Measurements from ENCODE around the gene ITPRIPL1. TPM values are rescaled to one million over a fixed set of nuclear protein-coding genes. Genes with fewer than 3 reads are reported as not detected.

The ITPRIPL1 gene
- total and polyA plus RNA-seq, 2 of the 8 experiments (the other 6 are each of a cell fraction or from before 2014, with no cell fraction given): 10.6 to 16.1 TPM

- H3K27me3 ChIP-seq (replicated peaks in 1 of 4; ENCODE audit: control insufficient read depth in 3 of 4, extremely low read depth in 1 of 4, insufficient read depth in 3 of 4, low read length in 3 of 4): no peaks in the 10 kb centered on the region
- no peak for FAIRE-seq
- ChIA-PET CTCF (ENCODE audit: partially characterized antibody) (interaction anchor here (1.0 to 1.1 kb wide), 2 partner anchors 67 to 166 kb away, joined by 3 read pairs; no protein-coding TSS in a partner anchor), POLR2A (ENCODE audit: partially characterized antibody) (interaction anchor here (1.2 to 1.4 kb wide), 3 partner anchors 15 to 31 kb away, joined by 3 to 4 read pairs (median 3); no protein-coding TSS in a partner anchor)
- H2AFZ ChIP-seq (ENCODE audit: low read length): no peak overlapping the region
- peaks cover 13% of the 10 kb centered on the region; the same call in 1 of the 2 replicates for H3K79me1 ChIP-seq (ENCODE audit: low read depth, low read length)
- H3K4me1 ChIP-seq (replicated peaks in 1 of 4; ENCODE audit: control insufficient read depth in 3 of 4, insufficient read depth in 4 of 4, low read length in 3 of 4): peaks cover 2 to 5% (median 3%) of the 10 kb centered on the region in 4 experiments; a peak in 5 of 7 replicates
- 86% methylated on average over 9 of the region's 9 CpGs; no CpG with 5 or more reads in 1 of the 2 experiments for WGBS, 2 experiments (ENCODE audit: extremely low coverage in 1 of 2, insufficient coverage in 1 of 2, insufficient read length in 1 of 2, insufficient replicate concordance in 2 of 2, low coverage in 1 of 2, low lambda C conversion rate in 2 of 2, missing lambda C conversion rate in 1 of 2)
- no peak overlapping the region for H2BK15ac ChIP-seq (ENCODE audit: low read length)
- H4K91ac ChIP-seq (replicated peaks; ENCODE audit: insufficient read length, low read length): no peak overlapping the region
- no peak overlapping the region for H3K18ac ChIP-seq (ENCODE audit: extremely low read depth, low read length)
- H2AK5ac ChIP-seq (ENCODE audit: low read depth, low read length): no peak overlapping the region
- no peak overlapping the region for H3K4me2 ChIP-seq (ENCODE audit: insufficient read depth in 1 of 2, low read depth in 2 of 2, low read length in 2 of 2)
- no peaks in the 10 kb centered on the region for H3K9me3 ChIP-seq (ENCODE audit: insufficient read depth in 2 of 2, low read depth in 1 of 2, low read length in 1 of 2)
- H3K27ac ChIP-seq (ENCODE audit: low read depth, low read length): no peak overlapping the region
- no peak overlapping the region for H3K56ac ChIP-seq (replicated peaks; ENCODE audit: insufficient read length, low read depth, low read length)
- H3K23me2 ChIP-seq (ENCODE audit: low read depth, low read length): peaks cover 7% of the 10 kb centered on the region
- no peak overlapping the region for H3K4me3 ChIP-seq (ENCODE audit: extremely low read depth in 1 of 4, insufficient read depth in 2 of 4, low read depth in 3 of 4, low read length in 4 of 4)
- peaks cover 2% of the 10 kb centered on the region in 2 experiments for H4K20me1 ChIP-seq (replicated peaks in 1 of 2; ENCODE audit: control insufficient read depth in 1 of 2, insufficient read depth in 2 of 2, low read length in 2 of 2)
- no peak overlapping the region for H4K5ac ChIP-seq (ENCODE audit: insufficient read length, low read depth, low read length)
- H3K79me2 ChIP-seq (ENCODE audit: control insufficient read depth in 1 of 2, insufficient read depth in 2 of 2, low read length in 2 of 2): peaks cover 20 to 56% of the 10 kb centered on the region in 2 experiments
- DNase-seq (ENCODE audit: low read depth in 1 of 2, low spot score in 2 of 2): no peak
- no peak overlapping the region for H2BK12ac ChIP-seq (ENCODE audit: low read depth, low read length)
- H2BK5ac ChIP-seq (ENCODE audit: low read depth, low read length): no peak overlapping the region
- no peak overlapping the region for H2BK20ac ChIP-seq (ENCODE audit: low read length)
- H3K36me3 ChIP-seq (ENCODE audit: control insufficient read depth in 2 of 4, insufficient read depth in 4 of 4, low read length in 3 of 4): peaks cover 22 to 44% (median 34%) of the 10 kb centered on the region in 4 experiments
- H3K9ac ChIP-seq (replicated peaks in 1 of 4; ENCODE audit: extremely low read depth in 1 of 4, low read depth in 3 of 4, low read length in 3 of 4): no peak overlapping the region
- H3K14ac ChIP-seq (ENCODE audit: insufficient read length): no peak overlapping the region
- H3K4ac ChIP-seq (replicated peaks; ENCODE audit: insufficient read length, low read depth, low read length): no peak overlapping the region
- H2BK120ac ChIP-seq (replicated peaks; ENCODE audit: low read depth, low read length): no peak overlapping the region
- no peak overlapping the region for H3K23ac ChIP-seq (ENCODE audit: insufficient read length)
- H4K8ac ChIP-seq (ENCODE audit: extremely low read depth, insufficient read depth, low read length): no peak overlapping the region
- TF ChIP-seq FOSL1 (IDR thresholded peaks at IDR 0.05; ENCODE audit: insufficient read depth, low read depth, low read length) (no peak), POLR2A (IDR thresholded peaks at IDR 0.05; ENCODE audit: control extremely low read depth in 1 of 2, low read depth in 2 of 2, low read length in 2 of 2) (no peak), SUZ12 (IDR thresholded peaks at IDR 0.05; ENCODE audit: low read length) (no peak), SIX5 (IDR thresholded peaks at IDR 0.05; ENCODE audit: low read depth, low read length) (no peak), KDM1A (IDR thresholded peaks at IDR 0.05; ENCODE audit: borderline replicate concordance, low read length) (no peak), CHD2 (IDR thresholded peaks at IDR 0.05; ENCODE audit: low read length) (no peak), JUND (IDR thresholded peaks at IDR 0.05; ENCODE audit: low read length) (no peak), GABPA (IDR thresholded peaks at IDR 0.05; ENCODE audit: borderline replicate concordance, insufficient read depth, low read length) (no peak), CHD1 (IDR thresholded peaks at IDR 0.05; ENCODE audit: low read depth, low read length) (no peak), YY1 (IDR thresholded peaks at IDR 0.05; ENCODE audit: low read depth, low read length) (no peak), RXRA (IDR thresholded peaks at IDR 0.05; ENCODE audit: insufficient read depth, low read depth, low read length) (no peak), TAF7 (optimal IDR thresholded peaks at IDR 0.05; ENCODE audit: borderline replicate concordance, low read depth, low read length) (no peak), TAF1 (IDR thresholded peaks at IDR 0.05; ENCODE audit: low read depth, low read length) (no peak)
Observed at GRCh38 chr2:96340493-96341414, 15.6 kb downstream of the ITPRIPL1 start.

Data from H1 (cell line).